GM21717 (cell line): Measurements from ENCODE around the gene STOML2.

Experiments used
- ATAC-seq: cut with Tn5 transposase; IDR thresholded peaks from one replicate; pipeline ENCODE4 v1.9.1; 2021; ENCODE audit warnings: mild to moderate bottlenecking, moderate library complexity; ENCODE audit not compliant: unreplicated experiment

Gene STOML2

GRCh38 chr9:35108461-35108860 lies 5.5 kb upstream of the STOML2 start:
- no peak for ATAC-seq

GRCh38 chr9:35107297-35108290 lies 4.7 kb upstream of the STOML2 start:
- ATAC-seq: no peak

GRCh38 chr9:35106343-35106730 lies 3.4 kb upstream of the STOML2 start:
- no peak for ATAC-seq

- no peak for ATAC-seq
Measured at GRCh38 chr9:35105571-35106342, 2.8 kb upstream of the STOML2 start.

GRCh38 chr9:35105126-35105525 lies 2.2 kb upstream of the STOML2 start:
- no peak for ATAC-seq

- no peak for ATAC-seq
Measured at GRCh38 chr9:35104586-35104985, 1.7 kb upstream of the STOML2 start.

- ATAC-seq: no peak
Measured at GRCh38 chr9:35103660-35104191, 795 bp upstream of the STOML2 start.

GRCh38 chr9:35102465-35102768 lies 514 bp downstream of the STOML2 start:
- peak; percentile 8 for ATAC-seq

- ATAC-seq: no peak
Measured at GRCh38 chr9:35097573-35097972, 5.4 kb downstream of the STOML2 start.

GRCh38 chr9:35096035-35096849 lies 6.7 kb downstream of the STOML2 start, which contains the start of gene PIGO:
Gene PIGO (minus strand): TSS chr9:35096591. CDS start chr9:35095565, 1,026 bp downstream.
- ATAC-seq: peak; percentile 83

- ATAC-seq: no peak
Measured at GRCh38 chr9:35091536-35091935, 11.4 kb downstream of the STOML2 start.

GRCh38 chr9:35089434-35089833 lies 13.5 kb downstream of the STOML2 start:
- no peak for ATAC-seq

- no peak for ATAC-seq
Measured at GRCh38 chr9:35085078-35085477, 17.9 kb downstream of the STOML2 start.

GRCh38 chr9:35079426-35080341 lies 23.2 kb downstream of the STOML2 start, which contains the start of gene FANCG:
Gene FANCG (minus strand): TSS chr9:35079942. CDS start chr9:35079524, 418 bp downstream.
- ATAC-seq: peak; percentile 74

GRCh38 chr9:35079041-35079425 lies 23.9 kb downstream of the STOML2 start:
- no peak for ATAC-seq

GRCh38 chr9:35078066-35078465 lies 24.9 kb downstream of the STOML2 start:
- no peak for ATAC-seq

GRCh38 chr9:35076848-35077247 lies 26.1 kb downstream of the STOML2 start:
- no peak for ATAC-seq

GRCh38 chr9:35075358-35075757 lies 27.6 kb downstream of the STOML2 start:
- no peak for ATAC-seq

- ATAC-seq: no peak
Measured at GRCh38 chr9:35074791-35075190, 28.1 kb downstream of the STOML2 start.

GRCh38 chr9:35074141-35074540 lies 28.8 kb downstream of the STOML2 start:
- no peak for ATAC-seq
